ENCODE data around the gene CCM2.

The CCM2 gene

GRCh38 chr7:45085619-45086200 lies 85.7 kb downstream of the CCM2 start:
- DNase-seq: no peak

- no peak for DNase-seq
Measured at GRCh38 chr7:45086331-45087065, 86.5 kb downstream of the CCM2 start.

- DNase-seq: no peak
Measured at GRCh38 chr7:45087301-45088145, 87.5 kb downstream of the CCM2 start.

DNA sequence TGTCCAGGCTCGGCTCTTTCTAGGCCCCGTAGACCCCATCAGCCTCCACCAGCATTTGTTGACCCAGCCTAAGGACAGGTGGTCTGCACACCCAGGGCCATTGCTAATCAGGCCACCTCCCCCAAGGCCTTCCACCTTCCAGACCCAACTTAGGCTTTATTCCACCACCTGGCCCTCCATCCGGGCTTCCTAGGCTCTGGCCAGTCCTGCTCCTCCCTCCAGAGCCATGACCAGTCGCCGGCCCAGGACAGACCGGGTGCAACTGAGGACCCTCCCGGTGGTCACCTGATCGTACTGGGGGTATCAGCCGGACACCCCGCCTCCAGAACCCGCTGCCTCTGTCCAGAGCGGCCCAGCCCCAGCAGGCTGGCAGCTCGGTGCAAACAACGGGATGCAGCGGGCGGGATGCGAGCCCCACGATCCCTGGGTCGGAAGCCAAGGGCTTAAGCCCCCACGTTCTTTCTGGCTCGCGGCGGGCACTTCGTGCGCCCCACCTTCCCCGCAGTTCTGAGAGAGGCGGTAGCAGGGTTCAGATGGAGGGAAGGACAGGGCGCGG lies 88.2 kb downstream of the CCM2 start:
- no peak for DNase-seq

- no peak for DNase-seq
Measured at GRCh38 chr7:45088821-45089340, 88.9 kb downstream of the CCM2 start, which contains the start of gene NACAD. Gene NACAD, minus strand, starts transcription at chr7:45088969. Its CDS starts 75 bp downstream, at chr7:45088894.

DNA sequence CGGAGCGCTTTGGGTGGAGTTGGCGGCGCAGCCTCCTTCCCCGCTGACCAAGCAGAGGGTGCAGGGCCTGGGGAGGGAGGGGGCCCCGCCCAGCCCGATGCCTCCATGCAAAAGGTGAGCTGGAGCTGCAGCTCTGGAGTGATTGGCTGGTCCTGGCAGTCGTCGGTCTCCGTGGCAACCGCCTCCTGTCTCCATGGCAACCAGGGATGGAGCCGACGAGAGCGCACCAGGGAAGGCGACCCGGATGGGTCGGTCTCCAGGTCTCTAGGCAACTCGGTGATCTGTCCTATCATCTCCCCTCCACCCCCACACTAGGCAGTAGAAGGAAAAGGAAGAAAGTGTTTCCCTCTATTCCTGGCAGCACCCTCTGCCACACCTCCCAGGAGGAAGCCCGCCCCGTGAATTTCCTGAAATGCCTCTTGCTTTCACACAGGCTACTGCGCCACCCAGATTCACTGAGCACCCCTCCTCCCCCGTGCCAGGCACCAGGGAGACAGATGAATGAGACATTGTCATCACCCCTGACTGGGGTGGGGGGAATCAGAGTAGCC lies 89.4 kb downstream of the CCM2 start:
- DNase-seq: no peak

GRCh38 chr7:45092100-45092930 lies 92.3 kb downstream of the CCM2 start:
- DNase-seq: no peak

- DNase-seq: no peak
Measured at GRCh38 chr7:45092931-45093235, 92.9 kb downstream of the CCM2 start.

DNA sequence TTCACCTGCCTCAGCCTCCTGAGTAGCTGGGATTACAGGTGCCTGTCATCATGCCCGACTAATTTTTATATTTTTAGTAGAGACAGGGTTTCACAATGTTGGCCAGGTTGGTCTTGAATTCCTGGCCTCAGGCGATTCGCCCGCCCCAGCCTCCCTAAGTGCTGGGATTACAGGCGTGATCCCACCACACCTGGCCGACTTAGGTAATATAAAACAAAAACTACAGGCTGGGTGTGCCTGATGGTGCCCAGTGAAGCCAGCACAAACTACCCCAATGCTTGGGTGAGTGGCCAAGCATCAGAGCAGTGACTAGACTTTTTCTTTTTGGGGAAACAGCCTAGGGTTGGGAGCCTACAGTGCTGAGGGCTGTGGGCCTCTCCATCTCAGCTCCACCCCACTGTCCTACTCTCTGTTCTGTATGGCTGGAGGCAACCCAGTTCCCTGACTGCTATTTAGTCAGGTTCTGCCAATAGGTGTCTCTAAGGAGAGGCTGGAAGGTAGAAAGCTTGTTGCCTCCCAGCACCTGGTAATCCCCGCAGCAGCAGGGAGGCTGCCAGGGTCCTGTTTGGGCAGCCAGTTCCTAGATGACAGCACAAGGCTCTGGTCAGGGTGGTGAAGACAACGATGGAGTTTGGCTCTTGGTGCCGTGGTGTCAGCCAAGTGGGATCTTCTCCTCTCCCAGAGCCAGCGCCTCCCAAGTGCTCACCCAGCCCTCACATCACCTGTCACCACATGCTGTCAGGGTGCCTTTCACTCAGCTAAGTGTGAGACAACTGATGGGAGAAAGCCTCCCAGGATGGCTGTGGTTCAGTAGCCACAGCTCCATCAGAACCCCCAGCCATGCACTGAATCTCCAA lies 99.2 kb downstream of the CCM2 start:
- no peak for DNase-seq

GRCh38 chr7:45099891-45100760 lies 100.1 kb downstream of the CCM2 start:
- no peak for DNase-seq

DNA sequence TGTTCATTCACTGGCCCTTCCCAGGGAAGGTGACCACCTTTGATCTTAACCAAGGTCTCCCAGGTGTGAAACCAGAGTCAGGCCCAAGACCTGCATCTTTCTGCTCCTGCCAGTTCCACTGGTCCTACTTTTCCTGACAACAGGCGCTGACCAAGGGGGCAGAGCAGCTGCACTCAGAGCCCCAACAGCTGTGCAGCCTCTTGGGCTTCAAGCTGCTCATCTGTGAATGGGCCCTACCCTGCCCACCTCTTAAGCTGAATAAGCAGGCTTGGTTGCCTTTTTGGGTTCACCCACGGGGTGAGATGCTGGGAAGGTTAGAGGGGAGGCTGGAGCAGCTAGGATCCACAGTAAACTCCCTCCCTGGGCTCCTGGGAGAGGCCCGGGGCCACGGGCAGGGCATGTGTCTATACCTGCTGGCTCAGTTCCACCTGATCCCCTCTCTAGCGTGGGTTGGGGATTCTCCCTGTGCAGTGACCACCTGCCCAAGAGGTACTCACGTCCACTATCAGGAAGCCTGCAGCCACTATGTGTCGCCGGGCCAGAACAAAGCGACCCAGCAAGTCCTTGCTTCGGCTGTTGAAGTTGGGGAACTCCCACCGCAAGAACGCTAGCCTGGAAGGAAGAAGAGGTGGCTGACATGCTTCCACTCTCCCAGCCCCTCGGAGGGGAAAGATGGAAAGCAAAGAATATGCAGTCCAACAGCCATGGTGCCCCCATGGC lies 100.9 kb downstream of the CCM2 start:
- DNase-seq: no peak

- no peak for DNase-seq
Measured at GRCh38 chr7:45101748-45102147, 101.7 kb downstream of the CCM2 start.

- DNase-seq: no peak
Measured at GRCh38 chr7:45102785-45103712, 103.0 kb downstream of the CCM2 start.

DNA sequence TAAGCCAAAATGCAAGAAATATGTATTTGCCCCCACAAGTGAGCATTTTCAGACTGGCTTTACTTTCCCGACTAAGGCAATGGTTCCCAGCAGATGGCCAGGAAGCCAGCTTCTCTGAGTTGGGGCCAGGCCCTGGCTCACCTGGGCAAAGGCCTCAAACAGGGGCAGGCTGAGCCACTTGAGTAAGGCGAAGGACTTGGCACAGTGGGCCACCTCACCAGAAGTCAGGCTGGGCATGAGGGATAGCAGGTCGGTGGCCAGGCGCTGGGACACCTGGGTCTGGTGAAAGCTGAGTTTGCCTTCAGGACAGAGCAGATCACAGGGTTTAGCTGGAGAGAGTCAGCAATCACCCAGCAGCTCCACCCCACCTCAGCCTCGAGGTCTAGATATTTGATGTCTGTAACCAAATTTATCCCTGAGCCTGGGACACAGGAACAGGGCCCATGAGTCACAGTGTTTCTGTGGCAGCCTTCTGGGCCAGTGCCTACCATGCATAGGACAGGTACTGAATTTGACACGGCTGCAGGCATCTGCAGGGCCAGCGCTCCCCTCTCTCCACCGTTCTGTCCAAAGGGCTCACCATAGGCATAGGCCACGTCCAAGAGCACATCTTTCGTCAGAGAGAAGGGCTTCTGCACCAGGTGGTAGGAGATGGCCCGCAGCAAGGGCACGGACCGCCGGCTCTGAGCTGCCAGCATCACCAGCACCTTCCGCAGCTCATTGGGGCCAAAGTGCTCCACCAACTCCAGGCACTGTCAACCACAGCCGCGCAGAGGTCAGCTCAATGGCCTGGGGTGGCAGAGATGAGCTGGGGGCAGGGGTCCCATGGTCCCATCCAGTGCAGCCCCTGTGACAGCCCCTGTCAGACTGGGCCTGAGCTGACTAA lies 104.2 kb downstream of the CCM2 start:
- no peak for DNase-seq

GRCh38 chr7:45104844-45105587 lies 105.0 kb downstream of the CCM2 start:
- DNase-seq: no peak

DNA sequence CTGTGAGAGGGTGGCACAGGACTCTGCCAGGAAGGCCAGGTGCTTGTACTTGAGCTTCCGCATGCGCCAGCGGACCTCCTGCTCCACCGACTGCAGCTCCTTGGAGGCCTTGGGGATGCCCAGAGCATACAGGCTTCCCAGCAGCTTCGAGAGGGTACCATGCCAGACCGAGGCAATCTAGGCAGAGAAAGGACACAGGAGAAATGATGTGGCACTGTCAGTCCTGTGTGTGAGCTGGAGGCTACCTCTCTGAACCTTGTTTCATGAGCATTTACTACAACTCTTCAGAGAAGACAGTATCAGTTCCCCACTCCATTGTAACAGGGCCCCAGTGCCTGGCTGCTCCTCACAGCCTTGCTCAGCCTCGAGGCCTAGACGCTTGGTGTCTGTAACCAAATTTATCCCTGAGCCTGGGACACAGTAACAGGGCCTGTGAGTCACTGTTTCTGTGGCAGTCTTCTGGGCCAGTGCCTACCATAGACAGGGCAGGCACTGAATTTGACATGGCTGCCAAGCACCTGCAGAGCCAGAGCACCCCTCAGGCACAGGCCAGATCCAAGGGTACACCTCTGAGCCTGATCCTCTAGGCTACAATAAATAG lies 105.7 kb downstream of the CCM2 start:
- DNase-seq: no peak

All from AML-193 (cell line).